ENCODE measurements around the gene ANKRD42. TPM values are rescaled to one million over a fixed set of nuclear protein-coding genes. Genes with fewer than 3 reads are reported as not detected.

The ANKRD42 gene
- total and polyA plus RNA-seq, 7 donors = 4.2 to 12.2 (median 9.6) TPM

DNA sequence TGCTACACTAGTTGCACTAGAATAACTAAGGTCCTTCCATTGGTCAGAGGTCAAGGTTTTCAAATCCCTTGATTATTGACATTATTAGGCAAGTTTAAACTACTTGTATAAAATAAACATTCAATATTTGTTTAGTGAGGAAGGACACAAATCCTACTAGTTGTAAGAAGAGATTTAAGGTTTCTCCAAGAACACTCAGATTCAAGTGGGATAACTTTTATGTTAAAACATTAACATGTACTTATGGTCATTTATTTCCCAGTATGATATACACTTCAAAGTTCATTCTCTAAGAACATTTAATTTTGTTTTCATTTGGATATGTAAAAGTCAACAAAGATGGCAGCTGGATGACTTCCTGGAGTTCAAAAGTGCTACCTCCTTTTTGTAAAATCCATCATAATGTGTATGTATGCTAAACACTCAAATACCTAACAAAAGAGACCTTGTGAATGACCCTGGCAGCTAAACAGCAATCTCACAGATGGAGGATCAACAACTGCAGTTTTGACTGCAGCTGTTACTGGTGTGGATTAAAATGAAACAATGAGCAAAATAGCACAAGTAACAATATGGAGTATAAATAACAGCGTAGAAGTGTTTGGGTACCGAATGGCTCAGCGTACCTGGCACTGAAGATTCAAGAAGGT is 91.1 kb downstream of the ANKRD42 start:
- Histone ChIP-seq H3K9me3 (no peaks in the 10 kb centered on the region), H3K27me3 (no peaks in the 10 kb centered on the region), H3K36me3 (peaks cover 0 to 8% (median 0%) of the 10 kb centered on the region in 4 donors), H3K4me3 (peak overlapping the region; percentile 57 to 80 (median 72)), H3K4me1 (peaks cover 0 to 46% (median 40%) of the 10 kb centered on the region in 4 donors), H3K27ac (peak overlapping the region; percentile 95 to 97 (median 96))
- TF ChIP-seq, protein P1, sequence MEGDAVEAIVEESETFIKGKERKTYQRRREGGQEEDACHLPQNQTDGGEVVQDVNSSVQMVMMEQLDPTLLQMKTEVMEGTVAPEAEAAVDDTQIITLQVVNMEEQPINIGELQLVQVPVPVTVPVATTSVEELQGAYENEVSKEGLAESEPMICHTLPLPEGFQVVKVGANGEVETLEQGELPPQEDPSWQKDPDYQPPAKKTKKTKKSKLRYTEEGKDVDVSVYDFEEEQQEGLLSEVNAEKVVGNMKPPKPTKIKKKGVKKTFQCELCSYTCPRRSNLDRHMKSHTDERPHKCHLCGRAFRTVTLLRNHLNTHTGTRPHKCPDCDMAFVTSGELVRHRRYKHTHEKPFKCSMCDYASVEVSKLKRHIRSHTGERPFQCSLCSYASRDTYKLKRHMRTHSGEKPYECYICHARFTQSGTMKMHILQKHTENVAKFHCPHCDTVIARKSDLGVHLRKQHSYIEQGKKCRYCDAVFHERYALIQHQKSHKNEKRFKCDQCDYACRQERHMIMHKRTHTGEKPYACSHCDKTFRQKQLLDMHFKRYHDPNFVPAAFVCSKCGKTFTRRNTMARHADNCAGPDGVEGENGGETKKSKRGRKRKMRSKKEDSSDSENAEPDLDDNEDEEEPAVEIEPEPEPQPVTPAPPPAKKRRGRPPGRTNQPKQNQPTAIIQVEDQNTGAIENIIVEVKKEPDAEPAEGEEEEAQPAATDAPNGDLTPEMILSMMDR (IDR thresholded peaks at IDR 0.05) = no peak
- TF ChIP-seq POLR2A (IDR thresholded peaks at IDR 0.05) (no peak), POLR2AphosphoS5 (IDR thresholded peaks at IDR 0.05) (no peak)
- intact Hi-C loops (cut with DNase I) = loop anchor here (2.0 to 5.0 kb wide), 4 partner anchors 92 to 378 kb away; partner anchors contain the start of genes ANKRD42, PCF11 and RAB30
- WGBS, 2 donors = 3 to 12% methylated on average over 3 of the region's 3 CpGs
- DNase-seq = no peak

DNA sequence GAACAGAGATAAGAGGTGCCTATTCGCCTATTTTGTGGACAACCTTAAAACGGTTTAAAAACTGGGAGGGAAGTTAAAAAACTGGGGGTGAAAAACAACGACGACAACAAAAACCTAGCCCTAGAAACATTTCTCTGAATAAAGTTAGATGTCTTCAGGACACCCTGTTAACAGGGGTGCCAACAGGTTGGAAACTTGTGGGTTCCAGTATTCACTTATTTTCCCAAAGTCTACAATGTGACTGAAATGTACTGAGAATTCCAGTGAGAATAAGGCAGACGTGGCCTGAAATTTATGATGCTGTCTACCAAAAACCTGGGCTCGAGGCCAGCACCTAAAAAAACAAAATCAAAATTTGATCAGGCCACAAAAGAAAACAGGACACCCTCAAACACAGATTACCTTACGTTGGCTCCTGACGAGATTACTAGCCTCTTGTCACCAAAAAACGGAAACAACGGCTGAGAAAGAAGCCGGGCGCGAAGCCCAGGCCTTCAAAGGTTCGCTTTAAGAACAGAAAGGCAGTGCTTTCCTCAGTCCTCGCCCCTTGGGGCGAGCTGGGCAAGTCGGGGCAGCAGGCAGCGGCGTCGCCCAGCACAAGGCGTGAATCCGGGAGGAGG is 91.7 kb downstream of the ANKRD42 start:
- Histone ChIP-seq H3K27me3 (no peaks in the 10 kb centered on the region), H3K4me1 (peaks cover 0 to 46% (median 40%) of the 10 kb centered on the region in 4 donors), H3K36me3 (peaks cover 0 to 4% (median 0%) of the 10 kb centered on the region in 4 donors), H3K4me3 (peak overlapping the region; percentile 57 to 80 (median 72)), H3K9me3 (no peaks in the 10 kb centered on the region), H3K27ac (peak overlapping the region; percentile 95 to 97 (median 96))
- DNase-seq = no peak
- intact Hi-C loops (cut with DNase I) = loop anchor here (2.0 to 5.0 kb wide), 4 partner anchors 93 to 378 kb away; partner anchors contain the start of genes ANKRD42, PCF11 and RAB30
- TF ChIP-seq POLR2A (IDR thresholded peaks at IDR 0.05) (no peak), EP300 (IDR thresholded peaks at IDR 0.05) (no peak), POLR2AphosphoS5 (IDR thresholded peaks at IDR 0.05) (no peak)
- TF ChIP-seq, protein P1 (IDR thresholded peaks at IDR 0.05) = no peak
- 0 to 2% methylated on average over 22 of the region's 22 CpGs for WGBS, 2 donors

DNA sequence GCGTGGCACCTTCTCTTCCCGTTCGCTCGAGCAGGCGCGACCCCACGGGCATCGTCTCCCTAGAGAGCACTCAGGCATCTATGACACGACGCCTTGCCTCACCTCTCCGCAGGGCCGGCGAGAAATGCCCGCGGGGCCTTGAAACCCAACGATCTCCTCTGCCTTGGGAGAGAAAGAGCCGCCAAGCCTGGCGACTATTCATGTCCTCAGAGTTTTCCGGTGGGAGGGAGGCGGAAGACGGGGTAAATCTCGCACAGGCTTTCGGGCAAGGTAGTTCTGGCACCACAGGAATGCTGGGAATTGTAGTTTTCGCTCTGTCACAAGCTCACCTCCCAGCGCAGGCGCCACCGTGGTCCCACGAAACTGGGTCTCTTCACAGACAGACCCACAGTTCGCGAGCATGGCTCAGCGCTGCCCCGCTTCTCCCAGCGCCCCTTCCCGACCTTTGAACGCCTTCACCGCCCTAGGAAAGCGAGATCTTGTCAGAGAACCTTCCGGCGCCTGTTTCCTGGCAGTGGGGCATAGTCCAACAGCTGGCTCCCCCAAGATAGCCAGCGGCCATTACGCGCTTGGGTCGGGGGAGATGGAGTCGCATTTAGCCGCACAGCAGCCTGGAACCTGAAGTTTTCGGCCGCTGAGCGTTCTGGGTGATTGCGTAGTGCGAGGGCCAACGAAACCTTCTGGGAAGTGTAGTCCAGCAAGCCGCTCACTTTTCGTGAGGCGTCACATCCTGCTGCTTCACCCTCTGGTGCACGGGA is 92.4 kb downstream of the ANKRD42 start, which contains the start of gene CCDC90B:
Gene CCDC90B (minus strand): TSS at position 597 of the 758 bp plus-strand sequence. CDS start 395 bp downstream, at position 202.
- H3K4me3 ChIP-seq = peak within 1 kb of the TSS; percentile 57 to 80 (median 72)
- H3K9me3 ChIP-seq = no peaks in the 10 kb centered on the region
- 0% methylated on average over 55 of the region's 55 CpGs for WGBS, 2 donors
- H3K36me3 ChIP-seq = no peaks in the 10 kb centered on the region
- intact Hi-C loops (cut with DNase I) = loop anchor here (2.0 to 5.0 kb wide), 4 partner anchors 94 to 379 kb away; partner anchors contain the start of genes ANKRD42, PCF11 and RAB30
- TF ChIP-seq EP300 (IDR thresholded peaks at IDR 0.05) (no peak), POLR2AphosphoS5 (IDR thresholded peaks at IDR 0.05) (peak; percentile 83 to 88 (median 86)), POLR2A (IDR thresholded peaks at IDR 0.05) (peak; percentile 67 to 73)
- TF ChIP-seq, protein P1 (IDR thresholded peaks at IDR 0.05) = no peak
- H3K27me3 ChIP-seq = no peaks in the 10 kb centered on the region
- peaks cover 0 to 46% (median 40%) of the 10 kb centered on the region in 4 donors for H3K4me1 ChIP-seq
- peak; percentile 98 for DNase-seq
- peak within 1 kb of the TSS; percentile 95 to 97 (median 96) for H3K27ac ChIP-seq

DNA sequence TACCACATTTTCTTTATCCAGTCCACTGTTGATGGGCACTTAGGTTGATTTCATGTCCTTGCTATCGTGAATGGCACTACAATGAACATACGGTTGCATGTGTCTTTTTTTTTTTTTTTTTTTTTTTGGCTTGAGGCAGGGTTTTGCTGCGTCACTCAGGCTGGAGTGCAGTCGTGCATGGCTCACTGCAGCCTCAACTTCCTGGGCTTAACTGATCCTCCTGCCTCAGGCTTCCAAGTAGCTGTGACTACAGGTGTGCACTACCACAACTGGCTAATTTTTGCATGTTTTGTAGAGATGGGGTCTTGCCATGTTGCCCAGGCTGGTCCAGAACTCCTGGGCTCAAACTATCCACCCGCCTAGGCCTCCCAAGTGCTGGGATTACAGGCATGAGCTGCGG is 94.1 kb downstream of the ANKRD42 start:
- Histone ChIP-seq H3K4me3 (no peak overlapping the region), H3K36me3 (no peaks in the 10 kb centered on the region), H3K27ac (no peak overlapping the region), H3K9me3 (no peaks in the 10 kb centered on the region), H3K4me1 (peaks cover 0 to 30% (median 28%) of the 10 kb centered on the region in 4 donors), H3K27me3 (no peaks in the 10 kb centered on the region)
- WGBS, 2 donors = 88 to 97% methylated on average over 6 of the region's 6 CpGs
- intact Hi-C loops (cut with DNase I) = loop anchor here (5.0 kb wide), 3 partner anchors 95 to 215 kb away; partner anchors contain the start of genes ANKRD42, PCF11 and RAB30
- no peak for DNase-seq
- no peak for TF ChIP-seq EP300 (IDR thresholded peaks at IDR 0.05)
- TF ChIP-seq, protein P1 (IDR thresholded peaks at IDR 0.05) = no peak
- TF ChIP-seq POLR2AphosphoS5 (IDR thresholded peaks at IDR 0.05) = no peak
- TF ChIP-seq POLR2A (IDR thresholded peaks at IDR 0.05) = no peak

All from sigmoid colon (tissue), 7 donors.